Endometrial microvascular endothelial cells (primary cell): ENCODE results near the gene CEACAM1. TPM values are rescaled to one million over a fixed set of nuclear protein-coding genes. Genes with fewer than 3 reads are reported as not detected.
"Not testable (repeated sequence)": the region's sequence is repeated elsewhere in the genome, so short reads cannot be mapped to it uniquely, and the experiment has no call there.

ENCODE experiments used
- in situ Hi-C: cut with HindIII; loops from 2 replicates; pipeline ENCODE4 v1.10.0; 2017; ENCODE audit warnings: low sequenced_read_pairs, low pct_unique_long_range_greater_than_20kb; ENCODE audit errors: inconsistent ontology term
- total RNA-seq: library from RNA; depleted of rRNA; stranded (reverse); fragments of >200 nt; gene quantifications from one replicate; pipeline ENCODE4 v1.2.3, GENCODE V29; 2015; ENCODE audit errors: inconsistent ontology term

Gene CEACAM1
- 5.9 TPM for total RNA-seq

DNA sequence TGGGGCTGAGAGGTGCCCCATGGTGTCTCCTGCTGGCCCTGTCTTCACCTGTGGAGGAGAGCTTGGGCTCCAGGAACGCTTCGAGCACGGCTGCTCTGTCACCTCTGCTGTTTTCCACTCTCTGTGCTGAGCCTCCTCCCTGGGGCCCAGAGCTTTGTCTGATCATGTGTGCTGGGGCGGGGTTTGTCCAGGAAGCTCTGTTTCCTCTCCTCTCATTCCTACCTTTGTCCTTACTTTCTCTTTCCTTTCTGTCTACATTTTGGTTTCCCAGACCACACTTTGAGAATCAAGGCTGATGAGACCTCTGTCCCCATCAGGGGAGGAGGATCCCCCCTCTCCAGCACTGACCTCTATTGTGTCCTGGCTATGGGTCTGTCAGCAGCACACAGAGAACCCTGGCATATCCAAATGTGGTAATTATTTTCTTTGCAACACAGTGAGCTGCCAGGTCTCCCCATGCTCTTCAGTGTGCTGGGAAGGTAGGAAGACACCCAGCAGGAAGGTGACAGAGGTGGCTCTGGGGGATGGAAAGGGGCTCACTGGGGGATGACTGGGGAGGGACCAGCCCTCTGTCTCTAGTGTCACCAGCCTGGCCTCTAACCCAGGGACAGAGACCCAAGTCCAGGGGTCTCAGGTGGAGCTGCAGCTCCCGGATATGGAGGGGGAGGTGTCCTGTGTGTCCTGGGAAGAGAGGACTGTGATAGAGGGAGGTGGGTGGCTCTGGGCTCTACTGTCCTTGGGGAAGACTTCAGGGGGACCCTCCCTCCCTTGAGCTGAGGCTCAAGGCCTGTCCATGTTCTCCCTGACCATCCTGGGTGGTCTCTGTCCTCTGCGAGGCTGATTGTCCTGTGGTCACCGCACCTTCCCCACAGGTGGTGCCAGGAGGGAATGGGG, at the start of gene CEACAM1:
Gene CEACAM1, minus strand, starts transcription at position 128 of the 894 bp plus-strand sequence. Its CDS starts 107 bp downstream, at position 21.
- in situ Hi-C loops: no loop called here

DNA sequence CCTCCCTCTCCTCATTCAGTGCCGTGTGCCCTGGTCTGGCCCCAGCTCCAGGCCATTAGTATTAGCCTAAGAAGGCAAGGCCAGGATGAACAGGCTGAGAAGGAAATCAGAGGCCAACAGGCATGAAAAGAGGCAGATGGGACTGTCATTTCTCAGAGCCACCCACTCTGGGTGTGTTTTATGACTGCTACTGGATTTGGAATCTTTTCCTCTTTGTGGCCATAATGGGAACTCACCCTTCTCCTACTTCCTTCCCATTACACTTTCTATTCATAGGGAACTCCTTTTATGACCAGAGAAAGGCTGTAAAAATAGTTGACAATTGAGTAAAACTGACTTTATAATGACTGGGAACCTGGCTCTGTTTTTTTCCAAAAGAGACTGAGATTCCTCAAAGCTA, 48.7 kb upstream of the CEACAM1 start:
- in situ Hi-C loops: no loop called here

DNA sequence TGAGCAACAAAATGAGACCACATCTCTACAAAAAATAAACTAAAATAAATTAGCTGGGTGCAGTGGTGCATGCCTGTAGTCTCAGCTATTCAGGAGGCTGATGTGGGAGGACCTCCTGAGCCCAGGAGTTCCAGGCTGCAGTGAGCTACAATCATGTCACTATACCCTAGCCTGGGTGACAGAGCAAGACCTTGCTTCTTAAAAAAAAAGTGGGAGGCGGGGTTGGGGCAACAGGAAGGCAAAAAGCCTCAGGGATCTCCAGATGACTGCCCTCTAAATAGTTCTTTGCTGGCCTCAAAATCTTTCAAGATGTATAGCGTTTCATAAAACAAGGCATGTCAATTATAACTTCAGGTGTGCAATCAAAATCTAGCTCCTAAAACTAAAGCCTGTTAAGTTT, 48.0 kb upstream of the CEACAM1 start:
- in situ Hi-C loops: no loop called here

DNA sequence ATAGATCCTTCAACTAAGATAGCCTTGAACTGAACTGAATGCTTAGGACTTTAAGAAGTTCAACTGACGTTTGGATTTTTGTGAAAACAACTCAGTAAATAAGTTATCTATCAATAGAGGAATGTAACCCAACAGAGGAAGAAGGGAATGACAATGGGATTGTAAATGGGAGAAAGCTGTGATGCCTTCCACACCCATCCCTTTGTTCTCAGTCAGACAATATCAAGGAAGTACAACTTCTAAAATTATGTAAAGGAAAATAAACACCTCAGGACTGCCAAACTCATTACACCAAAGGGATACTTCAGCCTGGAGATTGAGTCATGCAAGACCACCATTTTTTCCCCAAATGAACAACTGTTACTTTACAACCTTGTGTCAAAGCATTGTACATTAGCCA, 45.4 kb upstream of the CEACAM1 start:
- in situ Hi-C loops: no loop called here

DNA sequence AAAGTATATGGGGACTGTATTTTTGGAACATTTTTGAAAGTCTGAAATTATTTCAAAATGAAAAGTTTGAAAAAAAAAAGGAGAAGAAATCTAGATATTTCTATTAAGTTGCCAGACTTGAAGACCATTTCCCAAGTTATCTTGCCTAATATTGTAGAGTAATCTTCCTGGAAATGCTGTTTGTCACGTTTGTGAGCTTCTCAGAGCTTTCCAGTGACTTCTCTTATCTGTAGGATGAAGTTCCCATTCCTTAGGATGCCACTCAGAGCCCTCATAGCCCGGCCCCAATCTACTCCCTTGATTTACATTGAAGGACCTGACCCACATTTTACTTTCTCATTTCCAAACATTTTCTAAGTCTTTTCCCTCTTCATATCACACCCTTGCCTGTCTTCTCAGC, 42.8 kb upstream of the CEACAM1 start:
- in situ Hi-C loops: no loop called here

DNA sequence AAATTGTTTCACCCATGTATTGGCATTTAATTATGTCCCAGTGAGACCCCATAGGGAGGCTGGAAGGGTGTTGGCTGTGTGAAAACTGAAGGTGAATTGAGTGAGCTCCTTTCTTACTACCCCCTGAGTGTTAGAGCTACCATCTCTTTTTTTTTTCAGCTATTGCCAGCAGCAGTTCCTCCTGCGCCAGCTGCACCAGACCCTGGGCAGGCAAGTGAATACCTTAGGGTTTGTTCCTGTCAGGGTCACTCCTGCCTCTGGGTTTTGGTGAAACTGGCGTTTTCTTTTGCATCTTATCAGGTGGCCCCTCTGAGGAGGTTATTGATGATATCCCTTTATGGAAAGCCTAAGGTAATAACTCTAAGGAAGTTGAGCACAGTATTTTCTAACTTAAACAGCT, 40.9 kb upstream of the CEACAM1 start:
- in situ Hi-C loops: no loop called here

DNA sequence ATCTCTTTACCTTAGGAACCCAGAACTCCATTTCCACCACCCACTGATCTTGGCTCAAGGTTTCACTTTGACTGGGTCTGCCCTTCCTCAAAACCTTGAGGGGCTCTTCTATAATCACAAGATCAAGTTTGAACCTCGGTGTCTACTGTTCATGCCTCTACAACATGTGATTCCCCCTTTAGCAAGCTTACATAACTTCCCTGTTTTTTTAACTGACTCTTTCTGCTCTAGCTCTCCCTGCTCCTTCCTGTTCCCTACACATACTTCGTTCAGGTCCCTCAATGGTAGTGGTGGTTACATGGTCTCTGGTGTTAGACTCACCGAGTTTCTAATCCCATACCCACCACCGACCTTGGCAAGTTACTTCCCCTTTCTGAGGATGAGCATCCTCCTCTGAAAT, 39.7 kb upstream of the CEACAM1 start:
- in situ Hi-C loops: no loop called here

DNA sequence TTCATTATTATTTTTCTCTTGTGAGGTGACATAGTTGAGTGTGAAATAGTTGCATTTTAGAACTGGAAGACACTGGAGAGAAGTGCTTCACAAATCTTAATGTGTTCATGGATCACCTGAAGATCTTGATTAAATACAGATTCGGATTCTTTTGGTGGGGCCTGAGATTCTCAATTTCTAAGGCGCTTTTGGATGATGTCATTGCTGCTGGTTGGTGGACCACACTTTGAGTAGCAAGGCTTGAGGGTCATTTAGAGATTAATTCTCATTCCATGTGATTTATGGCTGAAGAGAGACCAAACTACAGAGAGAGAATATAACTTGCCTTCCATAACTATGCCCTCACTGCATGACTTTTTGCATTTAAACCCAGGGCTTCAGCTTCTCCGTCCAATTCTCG, 39.3 kb upstream of the CEACAM1 start:
- in situ Hi-C loops: no loop called here

DNA sequence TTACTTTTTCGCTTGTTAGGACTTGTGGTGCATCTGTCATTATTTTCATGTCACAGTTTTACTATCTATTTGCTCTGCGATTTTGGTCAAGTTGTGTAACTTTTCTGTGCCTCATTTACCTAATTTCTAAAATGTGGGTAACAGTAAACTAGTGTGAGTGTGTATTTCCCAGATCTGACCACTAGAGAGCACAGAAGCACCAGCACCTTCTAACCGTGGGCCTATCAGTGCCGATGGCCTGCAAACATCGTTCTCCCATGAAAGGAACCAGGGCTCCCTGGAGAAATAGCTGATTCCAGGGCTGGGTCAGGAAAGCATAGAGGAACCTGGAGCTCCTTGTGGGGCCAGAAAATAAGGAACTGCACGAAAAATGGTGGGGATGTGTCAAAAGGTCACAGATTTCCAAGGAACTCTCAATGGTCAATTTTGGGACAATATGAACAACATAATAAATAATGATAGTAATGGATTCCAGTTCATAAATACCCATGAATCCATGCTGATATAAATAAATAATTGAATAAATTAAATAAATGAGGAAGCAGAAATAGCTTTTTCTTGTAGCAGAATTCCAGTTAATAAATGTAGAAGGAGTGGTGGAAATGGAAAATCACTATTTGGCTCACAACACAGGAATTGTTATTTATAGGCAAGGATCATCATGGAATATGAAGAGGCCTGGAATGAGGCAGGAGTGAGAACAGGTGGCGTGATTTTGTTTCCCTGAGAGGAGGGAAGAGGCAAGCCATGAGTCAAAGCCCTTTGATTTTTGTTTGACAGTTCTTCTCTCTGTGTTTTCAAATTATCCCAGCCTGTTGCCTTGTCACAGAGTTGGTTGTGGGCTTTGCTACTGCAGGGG, 35.3 kb upstream of the CEACAM1 start:
- in situ Hi-C loops: no loop called here

DNA sequence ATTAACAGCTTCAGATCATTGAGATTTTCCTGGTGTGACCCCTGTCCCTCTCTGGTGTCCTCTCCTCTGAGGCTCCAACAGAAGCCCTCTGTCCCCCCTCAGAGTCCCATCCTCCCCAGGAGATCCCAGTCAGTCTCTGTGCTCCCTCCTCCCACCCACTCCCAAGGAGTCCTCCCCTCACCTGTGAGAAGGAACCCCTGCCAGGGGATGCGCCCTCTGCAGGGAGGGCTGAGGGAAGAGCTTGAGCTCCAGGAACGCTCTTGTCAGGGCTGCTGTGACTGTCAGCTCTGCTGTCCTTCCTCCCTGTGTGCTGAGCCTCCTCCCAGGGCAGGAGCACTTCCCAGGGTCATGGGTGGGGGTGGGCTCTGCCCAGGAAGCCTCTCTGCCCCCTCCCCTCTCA, 33.2 kb upstream of the CEACAM1 start:
- in situ Hi-C loops: no loop called here

DNA sequence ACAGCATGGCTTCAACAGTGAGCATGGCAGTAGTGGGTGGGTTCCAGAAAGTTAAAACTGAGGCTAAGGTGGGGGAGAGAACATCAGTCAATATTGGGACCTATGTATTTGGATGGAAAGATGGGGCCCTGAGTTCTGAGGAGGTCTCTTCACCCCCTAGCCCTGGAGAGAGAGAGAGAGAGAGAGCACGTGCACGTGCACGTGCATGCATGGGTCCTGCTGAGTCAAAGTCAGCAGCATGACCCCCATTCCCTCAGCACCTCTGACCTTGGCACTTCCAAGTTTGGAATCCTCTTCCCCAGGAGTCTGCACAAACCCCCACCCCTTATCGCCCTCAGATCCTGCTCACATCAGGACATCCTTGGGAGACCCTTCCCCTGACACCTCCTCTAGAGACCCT, 32.5 kb upstream of the CEACAM1 start:
- in situ Hi-C loops: no loop called here

DNA sequence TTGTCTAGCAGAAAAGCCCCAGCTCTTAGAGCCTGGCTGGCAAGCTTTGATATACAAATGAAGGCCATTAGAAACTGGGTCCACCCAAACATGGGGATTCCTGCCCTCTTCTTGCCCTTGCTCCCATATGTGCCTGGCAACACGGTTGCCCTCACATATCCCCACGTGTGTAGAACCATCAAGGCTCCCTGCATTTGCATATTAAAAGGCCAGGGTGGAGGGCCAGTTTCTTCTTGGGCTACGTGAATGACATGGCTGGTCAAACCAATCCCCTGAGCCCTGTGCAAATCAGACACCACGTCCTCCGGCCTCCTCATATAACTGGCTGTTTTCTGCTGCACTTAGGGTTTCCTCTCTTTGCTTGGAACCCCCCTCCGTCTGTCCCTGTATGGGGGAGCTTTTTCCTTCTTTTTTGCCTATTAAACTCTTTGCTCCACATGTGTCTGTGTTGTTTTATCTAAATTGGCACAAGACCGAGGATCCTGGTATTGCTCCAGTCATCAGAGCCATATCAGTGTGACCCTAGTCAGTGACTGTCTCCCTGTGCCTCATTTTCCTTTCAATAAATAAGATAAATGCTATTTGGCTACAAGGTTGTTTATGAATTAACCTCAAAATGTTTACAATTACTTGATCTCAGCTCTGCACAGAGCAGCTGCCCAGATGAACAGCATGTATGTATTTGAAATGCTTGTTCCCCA, 30.3 kb upstream of the CEACAM1 start:
- in situ Hi-C loops: no loop called here

DNA sequence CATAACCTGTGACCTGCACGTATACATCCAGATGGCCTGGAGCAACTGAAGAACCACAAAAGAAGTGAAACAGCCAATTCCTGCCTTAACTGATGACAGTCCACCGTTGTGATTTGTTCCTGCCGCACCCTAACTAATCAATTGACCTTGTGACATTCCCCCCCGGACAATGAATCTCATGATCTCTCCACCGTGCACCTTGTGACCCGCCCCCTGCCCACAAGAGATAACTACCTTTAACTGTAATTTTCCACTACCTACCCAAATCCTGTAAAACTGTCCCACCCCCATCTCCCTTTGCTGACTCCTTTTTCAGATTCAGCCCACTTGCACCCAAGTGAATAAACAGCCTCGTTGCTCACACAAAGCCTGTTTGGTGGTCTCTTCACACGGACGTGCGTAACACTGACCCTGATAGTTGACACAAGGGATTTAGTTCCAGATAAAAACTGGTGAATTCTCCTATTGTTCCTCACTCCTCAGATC, 29.1 kb upstream of the CEACAM1 start:
- in situ Hi-C loops: not testable (repeated sequence)

DNA sequence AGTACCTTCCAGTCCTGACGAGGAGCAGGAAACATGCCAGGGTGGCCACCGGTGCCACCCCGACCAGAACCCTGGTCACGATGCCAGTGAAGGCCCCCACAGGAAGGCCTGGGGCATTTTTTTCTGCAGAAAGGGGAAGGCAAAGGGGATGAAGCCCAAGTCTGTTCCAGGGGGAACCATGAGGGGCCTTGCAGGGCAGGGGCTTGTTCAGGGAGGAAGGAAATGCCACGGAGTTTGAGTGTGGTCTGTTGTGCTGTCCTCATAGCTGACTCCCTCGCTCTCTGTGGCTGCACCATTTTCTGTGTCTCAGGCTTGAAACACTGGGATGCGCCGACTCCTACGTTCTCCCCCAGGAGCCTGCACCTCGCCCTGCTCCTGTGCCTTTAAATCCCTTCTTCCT, 27.5 kb upstream of the CEACAM1 start:
- in situ Hi-C loops: no loop called here

DNA sequence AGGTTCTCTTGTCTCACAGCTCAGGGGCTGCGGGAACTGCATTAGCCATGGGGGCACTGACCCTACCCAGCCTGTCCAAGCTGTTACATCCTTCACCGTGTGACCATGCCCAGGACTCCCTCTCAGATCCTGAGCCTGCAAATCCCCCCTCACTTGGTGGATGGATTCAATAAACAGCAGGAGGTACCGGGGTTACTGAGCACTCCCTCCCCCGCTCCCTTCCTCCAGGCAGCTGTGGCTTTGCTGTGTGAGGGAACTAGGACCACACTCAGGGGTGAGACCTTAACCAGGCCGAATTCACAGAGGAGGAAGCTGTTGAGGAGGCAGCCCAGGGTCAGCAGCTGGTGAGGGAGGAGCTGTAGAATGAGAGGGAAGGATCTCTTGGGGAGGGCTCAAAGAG, 27.0 kb upstream of the CEACAM1 start:
- in situ Hi-C loops: no loop called here

DNA sequence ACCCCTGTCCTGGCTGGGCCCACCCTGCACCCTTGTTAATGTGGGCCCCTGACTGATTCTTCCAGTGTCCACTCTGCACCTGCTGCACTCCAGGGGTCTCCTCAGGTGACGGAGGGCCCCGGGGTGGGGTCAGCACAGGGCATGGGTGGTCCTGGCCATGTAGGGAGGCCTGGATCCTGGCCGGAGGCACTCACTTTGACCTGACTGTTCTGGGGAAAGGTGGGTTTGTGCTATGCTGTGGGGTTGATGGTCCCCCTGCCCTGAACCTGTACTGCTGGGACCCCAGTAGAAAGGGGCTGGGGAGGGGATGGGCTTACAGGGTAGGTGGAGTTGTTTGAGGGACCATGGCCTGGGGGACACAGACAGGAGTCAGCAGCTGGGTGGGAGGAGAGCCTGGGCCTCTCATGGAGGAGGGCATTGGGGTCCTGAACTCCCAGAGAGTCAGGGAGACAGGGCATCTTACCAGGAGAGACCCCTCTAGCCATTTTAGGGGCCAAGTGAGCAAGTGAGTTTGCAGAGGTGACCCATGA, 25.8 kb upstream of the CEACAM1 start:
- in situ Hi-C loops: no loop called here

DNA sequence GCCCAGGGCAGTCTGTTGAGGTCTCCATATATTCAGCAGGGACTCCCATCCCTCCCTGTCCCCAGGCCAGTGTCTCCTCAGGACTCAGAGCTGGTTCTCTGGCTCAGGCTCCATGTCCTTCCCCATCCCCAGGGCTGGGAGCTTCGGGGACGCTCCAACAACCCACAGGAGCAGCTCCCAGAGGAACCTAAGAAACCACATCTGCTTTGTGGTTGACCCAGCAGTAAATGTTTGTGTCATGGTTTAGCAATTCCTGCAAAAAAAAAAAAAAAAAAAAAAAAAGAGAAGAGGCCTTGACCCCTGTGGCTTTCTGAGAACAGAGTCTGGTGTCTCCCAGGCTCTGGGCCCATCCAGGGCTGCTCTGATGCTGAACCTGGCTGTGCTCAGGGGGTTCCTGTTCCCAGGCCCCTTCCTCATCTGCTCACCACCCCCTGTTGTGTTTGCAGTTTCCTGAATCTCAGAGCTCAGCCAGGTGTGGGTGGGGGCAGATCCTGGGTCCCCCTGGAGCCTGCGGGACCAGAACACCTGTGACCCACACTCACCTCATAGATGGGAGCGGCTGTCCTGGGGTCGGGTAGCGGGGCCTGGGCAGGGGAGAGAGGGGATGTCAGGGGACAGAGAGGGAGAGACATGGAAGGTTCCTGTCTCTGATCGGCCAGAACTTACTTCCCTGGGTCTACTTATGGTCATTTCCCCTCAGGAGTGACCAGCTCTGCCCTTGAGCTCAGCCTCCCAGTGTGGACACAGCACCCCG, 25.2 kb upstream of the CEACAM1 start:
- in situ Hi-C loops: no loop called here
